OCI-LY7 (cell line): ENCODE results near the gene UGT2B15. TPM values are rescaled to one million over a fixed set of nuclear protein-coding genes. Genes with fewer than 3 reads are reported as not detected.
"Not testable (repeated sequence)": the region's sequence is repeated elsewhere in the genome, so short reads cannot be mapped to it uniquely, and the experiment has no call there.

Source experiments
- BruUV-seq: library from RNA; stranded (reverse); fragments of 400-500 nt; replicated peaks from 2 replicates; lab custom pipeline; 2021; lab: Mats Ljungman, UMichigan
- CTCF ChIA-PET: fragments of 300-600 bp; sonication (Branson Sonifier 250); formaldehyde crosslinking; loops from one replicate; lab custom pipeline; 2022; ENCODE audit warnings: antibody characterized with exemption; ENCODE audit not compliant: unreplicated experiment; lab: Charles Lee
- POLR2A ChIA-PET: fragments of 300-600 bp; sonication (Branson Sonifier 250); formaldehyde crosslinking; loops from one replicate; lab custom pipeline; 2022; ENCODE audit warnings: antibody characterized with exemption; lab: Charles Lee
- DNase-seq: peaks from one replicate; pipeline ENCODE4 v3.0.0-alpha.2; 2015; ENCODE audit warnings: low spot score
- H2AFZ ChIP-seq: fragments of 200-600 bp; sonication (generic), shearing (Covaris generic); 2 replicates; pipeline ENCODE4 v1.6.1; 2014; ENCODE audit warnings: mild to moderate bottlenecking, antibody characterized with exemption, low read length, moderate library complexity
- H3K27ac ChIP-seq: fragments of 200-600 bp; sonication (generic); 2 replicates; pipeline ENCODE4 v1.5.1; 2014; ENCODE audit warnings: mixed run types, low read depth, mild to moderate bottlenecking, moderate library complexity, low read length, inconsistent platforms; ENCODE audit not compliant: poor library complexity, severe bottlenecking
- H3K36me3 ChIP-seq: fragments of 200-600 bp; sonication (generic); 2 replicates; pipeline ENCODE4 v1.6.1; 2014; ENCODE audit warnings: mild to moderate bottlenecking, antibody characterized with exemption, low read length, moderate library complexity, mixed read lengths; ENCODE audit not compliant: insufficient read depth
- H3K4me1 ChIP-seq: fragments of 200-600 bp; sonication (generic); 2 replicates; pipeline ENCODE4 v1.5.1; 2014; ENCODE audit warnings: mild to moderate bottlenecking, low read length; ENCODE audit not compliant: insufficient read depth, poor library complexity, severe bottlenecking
- H3K4me2 ChIP-seq: fragments of 200-600 bp; sonication (generic); 2 replicates; pipeline ENCODE4 v1.6.1; 2014; ENCODE audit warnings: mild to moderate bottlenecking, low read length
- H3K4me3 ChIP-seq: fragments of 200-600 bp; sonication (generic); 2 replicates; pipeline ENCODE4 v1.5.1; 2014; ENCODE audit warnings: mild to moderate bottlenecking, low read depth, low read length; ENCODE audit not compliant: poor library complexity, severe bottlenecking
- H3K79me2 ChIP-seq: fragments of 200-600 bp; sonication (generic); 2 replicates; pipeline ENCODE4 v1.6.1; 2016; ENCODE audit warnings: low read depth, mild to moderate bottlenecking, low read length, moderate library complexity, mixed read lengths; ENCODE audit not compliant: insufficient read depth
- H3K9me2 ChIP-seq: fragments of 200-600 bp; sonication (generic); 2 replicates; pipeline ENCODE4 v1.6.1; 2016; ENCODE audit warnings: mild to moderate bottlenecking, low read length, mixed read lengths; ENCODE audit not compliant: insufficient read depth
- H3K9me3 ChIP-seq: fragments of 200-600 bp; sonication (generic); 2 replicates; pipeline ENCODE4 v1.6.1; 2014; ENCODE audit warnings: mild to moderate bottlenecking, mixed run types, low read length, mixed read lengths
- H4K20me1 ChIP-seq: fragments of 200-600 bp; sonication (generic); 2 replicates; pipeline ENCODE4 v1.6.1; 2014; ENCODE audit warnings: mild to moderate bottlenecking, antibody characterized with exemption, low read length, moderate library complexity, mixed read lengths; ENCODE audit not compliant: insufficient read depth
- EZH2phosphoT487 ChIP-seq: fragments of 200-600 bp; sonication (generic); IDR thresholded peaks from 2 replicates; pipeline ENCODE4 v1.6.1; 2018; ENCODE audit warnings: low read depth, borderline replicate concordance, mild to moderate bottlenecking, mixed run types, antibody characterized with exemption, low read length, moderate library complexity, mixed read lengths
- intact Hi-C: fragments of 100-400 bp; cut with micrococcal nuclease; formaldehyde crosslinking; loops from one replicate; pipeline ENCODE4 v1.10.0; 2022; ENCODE audit not compliant: unreplicated experiment
- total RNA-seq, 2 experiments: library from RNA; depleted of rRNA in 1 of 2; stranded (reverse); fragments of >200 nt in 1 of 2; shearing (Covaris generic) in 1 of 2; gene quantifications; 2 replicates each; pipeline ENCODE4 v1.2.3, GENCODE V29; 2014 to 2022
- TF ChIP-seq, protein P1 (sequence below): fragments of 200-600 bp; sonication (generic); conservative IDR thresholded peaks from 2 replicates; pipeline ENCODE4 v1.5.1; 2014; ENCODE audit warnings: mild to moderate bottlenecking, antibody characterized with exemption, low read length, moderate library complexity, mixed read lengths

UGT2B15 gene
- total RNA-seq, 2 experiments from 2014 or later: not detected

DNA sequence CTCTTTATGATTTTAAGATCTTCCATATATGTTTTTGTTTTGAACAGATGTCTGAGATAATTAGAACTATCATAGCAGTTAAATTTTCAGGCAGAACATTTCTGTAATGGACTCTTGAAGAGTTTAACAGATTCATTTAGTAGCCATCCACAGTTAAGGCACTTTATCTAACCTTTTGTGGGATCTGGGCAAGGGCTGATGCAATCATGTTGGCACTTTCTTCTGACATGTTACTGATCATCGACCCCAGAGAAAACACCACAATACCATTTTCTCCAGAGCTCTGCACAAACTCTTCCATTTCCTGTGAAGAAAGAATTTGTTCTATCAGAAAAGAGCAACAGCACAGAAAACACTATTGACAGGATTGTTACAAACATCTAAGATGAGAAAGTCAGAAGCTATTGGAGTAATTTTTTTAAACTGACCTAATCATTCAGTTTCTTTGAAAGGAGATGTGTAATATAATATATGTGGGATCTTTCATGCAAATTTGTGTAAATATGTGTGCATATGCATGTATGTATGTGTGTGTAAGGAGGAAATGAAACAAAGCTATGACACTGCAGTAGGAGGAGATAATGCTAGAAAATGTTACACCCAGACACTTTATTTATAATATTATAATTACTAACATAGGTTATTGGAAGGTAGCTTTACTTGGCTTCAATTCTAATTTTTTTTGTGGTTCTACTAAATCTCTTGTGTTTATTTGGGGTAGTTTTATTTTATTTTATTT is 7.4 kb downstream of the UGT2B15 start:
- H3K4me1 ChIP-seq, H3K9me3 ChIP-seq, BruUV-seq, POLR2A ChIA-PET, DNase-seq, H2AFZ ChIP-seq, H3K36me3 ChIP-seq, H3K79me2 ChIP-seq, H4K20me1 ChIP-seq, intact Hi-C loops, H3K4me2 ChIP-seq, H3K27ac ChIP-seq, H3K4me3 ChIP-seq, H3K9me2 ChIP-seq, CTCF ChIA-PET: not testable (repeated sequence)

DNA sequence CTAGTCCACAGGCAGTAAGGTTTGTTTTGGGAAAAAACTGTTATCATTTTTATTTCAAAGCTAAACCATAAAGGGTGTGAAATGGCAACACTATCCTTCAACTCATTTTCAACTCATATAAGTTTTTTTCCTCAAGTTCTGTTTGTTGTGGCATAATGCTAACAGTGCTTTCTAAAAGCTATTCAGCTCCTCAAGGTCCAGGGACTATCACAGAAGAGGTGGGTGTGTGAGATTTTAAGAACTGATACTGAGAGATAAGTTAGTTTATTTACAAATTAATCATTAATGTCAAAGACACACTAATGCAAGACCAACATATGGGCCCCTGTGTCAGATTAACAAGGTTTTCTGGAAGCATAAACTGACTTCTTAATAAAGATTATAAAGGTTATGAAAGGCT is 11.8 kb downstream of the UGT2B15 start:
- no TSS peak for BruUV-seq
- Histone ChIP-seq H3K79me2 (no peaks in the 10 kb centered on the region), H3K9me3 (no peaks in the 10 kb centered on the region), H3K4me1 (no peaks in the 10 kb centered on the region), H3K4me3 (no peak overlapping the region), H4K20me1 (no peaks in the 10 kb centered on the region), H3K9me2 (no peaks in the 10 kb centered on the region), H3K36me3 (no peaks in the 10 kb centered on the region), H3K4me2 (no peak overlapping the region), H3K27ac (no peak overlapping the region), H2AFZ (no peak overlapping the region)
- TF ChIP-seq, protein P1, sequence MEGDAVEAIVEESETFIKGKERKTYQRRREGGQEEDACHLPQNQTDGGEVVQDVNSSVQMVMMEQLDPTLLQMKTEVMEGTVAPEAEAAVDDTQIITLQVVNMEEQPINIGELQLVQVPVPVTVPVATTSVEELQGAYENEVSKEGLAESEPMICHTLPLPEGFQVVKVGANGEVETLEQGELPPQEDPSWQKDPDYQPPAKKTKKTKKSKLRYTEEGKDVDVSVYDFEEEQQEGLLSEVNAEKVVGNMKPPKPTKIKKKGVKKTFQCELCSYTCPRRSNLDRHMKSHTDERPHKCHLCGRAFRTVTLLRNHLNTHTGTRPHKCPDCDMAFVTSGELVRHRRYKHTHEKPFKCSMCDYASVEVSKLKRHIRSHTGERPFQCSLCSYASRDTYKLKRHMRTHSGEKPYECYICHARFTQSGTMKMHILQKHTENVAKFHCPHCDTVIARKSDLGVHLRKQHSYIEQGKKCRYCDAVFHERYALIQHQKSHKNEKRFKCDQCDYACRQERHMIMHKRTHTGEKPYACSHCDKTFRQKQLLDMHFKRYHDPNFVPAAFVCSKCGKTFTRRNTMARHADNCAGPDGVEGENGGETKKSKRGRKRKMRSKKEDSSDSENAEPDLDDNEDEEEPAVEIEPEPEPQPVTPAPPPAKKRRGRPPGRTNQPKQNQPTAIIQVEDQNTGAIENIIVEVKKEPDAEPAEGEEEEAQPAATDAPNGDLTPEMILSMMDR: no peak
- TF ChIP-seq EZH2phosphoT487: no peak
- intact Hi-C loops: no loop called here
- ChIA-PET CTCF (no interaction called here), POLR2A (no interaction called here)
- DNase-seq: no peak

DNA sequence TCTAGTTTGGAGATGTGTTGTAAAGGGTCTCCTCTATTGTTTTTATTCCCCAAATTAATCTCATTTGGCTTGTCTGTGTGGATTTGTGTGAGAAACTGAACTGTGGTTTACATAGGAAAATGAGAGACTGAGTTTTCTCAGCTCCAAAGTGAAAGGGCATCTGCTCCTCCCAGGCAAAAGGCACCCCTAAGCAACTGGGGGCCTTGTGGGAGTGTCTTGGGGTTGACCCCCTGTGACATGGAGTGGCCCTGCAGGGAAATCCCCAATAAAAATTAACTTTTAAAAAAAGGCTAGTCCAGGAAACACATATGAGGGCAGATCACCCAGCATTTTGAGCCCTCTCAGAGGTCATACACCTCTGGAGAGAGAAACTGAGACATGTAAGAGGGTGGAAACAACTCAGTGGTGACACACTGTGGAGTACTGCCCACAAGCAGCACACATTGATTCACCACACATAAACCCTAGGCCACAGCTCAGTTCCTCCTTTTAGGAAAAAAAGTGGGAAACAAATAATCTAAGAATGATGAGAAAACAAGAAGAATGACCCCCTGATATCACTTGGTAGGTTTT is 13.3 kb downstream of the UGT2B15 start:
- intact Hi-C loops, H3K9me3 ChIP-seq, H3K27ac ChIP-seq, H2AFZ ChIP-seq, H3K79me2 ChIP-seq, H3K4me1 ChIP-seq, BruUV-seq, H4K20me1 ChIP-seq, H3K36me3 ChIP-seq, DNase-seq, H3K4me3 ChIP-seq, H3K9me2 ChIP-seq, CTCF ChIA-PET, POLR2A ChIA-PET, H3K4me2 ChIP-seq: not testable (repeated sequence)

DNA sequence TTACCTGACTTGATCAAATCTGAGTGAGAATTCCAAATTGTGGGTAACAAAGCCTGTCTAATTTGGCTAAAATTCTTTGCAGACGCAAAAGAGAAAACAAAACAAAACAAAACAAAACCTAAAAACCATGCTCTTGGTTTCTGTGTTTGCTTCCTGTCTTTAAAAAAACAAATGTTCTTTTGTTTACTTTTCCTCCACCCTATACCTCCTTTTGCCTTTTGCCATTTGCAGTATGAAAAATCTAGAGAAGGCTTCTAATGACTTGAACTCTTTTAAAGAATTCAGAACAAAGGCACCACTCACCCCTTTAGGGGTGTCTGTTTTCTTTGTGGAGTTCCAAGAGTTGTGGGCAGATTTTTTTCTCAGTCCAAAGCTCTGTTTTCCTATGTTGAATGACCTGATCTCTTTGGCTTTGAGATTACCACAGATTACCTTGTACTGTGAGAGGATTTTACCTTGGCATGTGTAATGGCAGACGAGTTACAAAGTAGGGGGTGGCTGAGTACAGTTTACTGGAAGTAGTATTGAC is 13.9 kb downstream of the UGT2B15 start:
- CTCF ChIA-PET, H3K27ac ChIP-seq: not testable (repeated sequence)

More for the DNA sequence above, 13.9 kb downstream of the UGT2B15 start:
- H2AFZ ChIP-seq, H3K4me1 ChIP-seq, intact Hi-C loops, BruUV-seq, H3K9me2 ChIP-seq, POLR2A ChIA-PET, H3K79me2 ChIP-seq, H3K4me3 ChIP-seq, H4K20me1 ChIP-seq, H3K4me2 ChIP-seq, H3K9me3 ChIP-seq, H3K36me3 ChIP-seq, DNase-seq: not testable (repeated sequence)
